H1 (cell line): ENCODE results near the gene MBP. TPM values are rescaled to one million over a fixed set of nuclear protein-coding genes. Genes with fewer than 3 reads are reported as not detected.

Experiments
- CTCF ChIA-PET: fragments of 300-600 bp; sonication (Branson Sonifier 250); formaldehyde crosslinking; loops from one replicate; lab custom pipeline; 2021; ENCODE audit not compliant: partially characterized antibody; lab: Charles Lee
- POLR2A ChIA-PET: fragments of 300-600 bp; sonication (Branson Sonifier 250); formaldehyde crosslinking; loops from one replicate; lab custom pipeline; 2021; ENCODE audit warnings: inconsistent platforms; ENCODE audit not compliant: partially characterized antibody; lab: Charles Lee
- DNase-seq, 2 experiments: peaks; one replicate each; pipeline versions ENCODE4 v3.0.0 to v3.0.0-alpha.2; 2010 to 2022; ENCODE audit warnings: low spot score in 2 of 2, low read depth in 1 of 2, mixed read lengths in 1 of 2
- FAIRE-seq: peaks from 2 replicates; lab custom pipeline; 2011; peaks lifted over from hg19 to GRCh38; lab: Jason Lieb, UNC
- H2AFZ ChIP-seq: 2 replicates; pipeline ENCODE4 v1.8.1; 2012; ENCODE audit warnings: low read length, inconsistent platforms
- H2AK5ac ChIP-seq: 2 replicates; pipeline ENCODE4 v1.6.1; 2013; ENCODE audit warnings: low read depth, low read length
- H2BK120ac ChIP-seq: replicated peaks from 2 replicates; pipeline ENCODE3; 2013; ENCODE audit warnings: low read depth, low read length, inconsistent platforms
- H2BK12ac ChIP-seq: 2 replicates; pipeline ENCODE4 v1.6.1; 2013; ENCODE audit warnings: low read depth, low read length
- H2BK15ac ChIP-seq: 2 replicates; pipeline ENCODE4 v1.6.1; 2013; ENCODE audit warnings: low read length
- H2BK20ac ChIP-seq: 2 replicates; pipeline ENCODE4 v1.6.1; 2013; ENCODE audit warnings: low read length
- H2BK5ac ChIP-seq: 2 replicates; pipeline ENCODE4 v1.6.1; 2013; ENCODE audit warnings: low read depth, low read length
- H3K14ac ChIP-seq: 2 replicates; pipeline ENCODE4 v1.6.1; 2013; ENCODE audit warnings: inconsistent platforms; ENCODE audit not compliant: insufficient read length
- H3K18ac ChIP-seq: 2 replicates; pipeline ENCODE4 v1.6.1; 2013; ENCODE audit warnings: low read length; ENCODE audit errors: extremely low read depth
- H3K23ac ChIP-seq: 2 replicates; pipeline ENCODE4 v1.6.1; 2013; ENCODE audit warnings: inconsistent platforms; ENCODE audit not compliant: insufficient read length
- H3K23me2 ChIP-seq: 2 replicates; pipeline ENCODE4 v1.6.1; 2013; ENCODE audit warnings: low read depth, low read length
- H3K27ac ChIP-seq: 2 replicates; pipeline ENCODE4 v1.6.1; 2011; ENCODE audit warnings: low read depth, low read length, inconsistent platforms
- H3K27me3 ChIP-seq, 4 experiments: replicated peaks in 1 of 4; 1 replicate in 1 of 4; 2 replicates in 3 of 4; pipeline versions ENCODE4 v1.6.1 to v1.8.1; 2011 to 2013; ENCODE audit warnings: low read length in 3 of 4, mild to moderate bottlenecking in 3 of 4, inconsistent platforms in 2 of 4, mixed read lengths in 2 of 4, moderate library complexity in 1 of 4; ENCODE audit not compliant: control insufficient read depth in 3 of 4, insufficient read depth in 3 of 4; ENCODE audit errors: extremely low read depth in 1 of 4
- H3K36me3 ChIP-seq, 4 experiments: 2 replicates each; pipeline versions ENCODE4 v1.6.1 to v1.8.1; 2011 to 2013; ENCODE audit warnings: mild to moderate bottlenecking in 4 of 4, low read length in 3 of 4, moderate library complexity in 2 of 4, control low read depth in 1 of 4, inconsistent platforms in 1 of 4; ENCODE audit not compliant: insufficient read depth in 4 of 4, control insufficient read depth in 2 of 4
- H3K4ac ChIP-seq: replicated peaks from 2 replicates; pipeline ENCODE3; 2013; ENCODE audit warnings: low read length, low read depth, mixed read lengths, inconsistent platforms; ENCODE audit not compliant: insufficient read length
- H3K4me1 ChIP-seq, 4 experiments: replicated peaks in 1 of 4; 1 replicate in 1 of 4; 2 replicates in 3 of 4; pipeline versions ENCODE4 v1.6.1 to v1.8.1; 2011 to 2013; ENCODE audit warnings: low read length in 3 of 4, inconsistent platforms in 2 of 4, mixed read lengths in 1 of 4; ENCODE audit not compliant: insufficient read depth in 4 of 4, control insufficient read depth in 3 of 4
- H3K4me2 ChIP-seq, 2 experiments: 2 replicates each; pipeline versions ENCODE4 v1.6.1 to v1.8.1; 2011 to 2013; ENCODE audit warnings: low read depth in 2 of 2, low read length in 2 of 2, control low read depth in 1 of 2, inconsistent platforms in 1 of 2, mild to moderate bottlenecking in 1 of 2; ENCODE audit not compliant: insufficient read depth in 1 of 2
- H3K4me3 ChIP-seq, 4 experiments: fragments of 200-600, 300-600 bp in 1 of 4; sonication (generic), shearing (Covaris generic), sonication (Bioruptor Twin) in 1 of 4; 2 replicates each; pipeline versions ENCODE4 v1.5.1 to v1.8.1; 2011 to 2016; ENCODE audit warnings: low read length in 4 of 4, low read depth in 3 of 4, control low read depth in 2 of 4, inconsistent platforms in 2 of 4, mild to moderate bottlenecking in 2 of 4, mixed read lengths in 1 of 4, moderate library complexity in 1 of 4; ENCODE audit not compliant: insufficient read depth in 2 of 4; ENCODE audit errors: extremely low read depth in 1 of 4
- H3K56ac ChIP-seq: replicated peaks from 2 replicates; pipeline ENCODE3; 2013; ENCODE audit warnings: low read depth, mild to moderate bottlenecking, mixed read lengths, low read length, inconsistent platforms; ENCODE audit not compliant: insufficient read length
- H3K79me1 ChIP-seq: 2 replicates; pipeline ENCODE4 v1.6.1; 2013; ENCODE audit warnings: low read depth, low read length, control low read depth
- H3K79me2 ChIP-seq, 2 experiments: 2 replicates each; pipeline versions ENCODE4 v1.6.1 to v1.8.1; 2012 to 2013; ENCODE audit warnings: low read length in 2 of 2, mild to moderate bottlenecking in 2 of 2, inconsistent platforms in 1 of 2; ENCODE audit not compliant: insufficient read depth in 2 of 2, control insufficient read depth in 1 of 2
- H3K9ac ChIP-seq, 4 experiments: replicated peaks in 1 of 4; 1 replicate in 1 of 4; 2 replicates in 3 of 4; pipeline versions ENCODE4 v1.6.1 to v1.8.1; 2011 to 2013; ENCODE audit warnings: low read depth in 3 of 4, low read length in 3 of 4, control low read depth in 2 of 4, mild to moderate bottlenecking in 2 of 4, moderate library complexity in 2 of 4, inconsistent platforms in 1 of 4; ENCODE audit errors: extremely low read depth in 1 of 4
- H3K9me3 ChIP-seq, 2 experiments: 2 replicates each; pipeline versions ENCODE4 v1.6.1 to v1.8.1; 2012 to 2013; ENCODE audit warnings: mild to moderate bottlenecking in 2 of 2, moderate library complexity in 2 of 2, control low read depth in 1 of 2, inconsistent platforms in 1 of 2, low read depth in 1 of 2, low read length in 1 of 2, mixed read lengths in 1 of 2; ENCODE audit not compliant: insufficient read depth in 2 of 2
- H4K20me1 ChIP-seq, 2 experiments: replicated peaks in 1 of 2; 2 replicates each; pipeline versions ENCODE3 to v1.8.1; 2011 to 2013; ENCODE audit warnings: inconsistent platforms in 2 of 2, low read length in 2 of 2, mild to moderate bottlenecking in 1 of 2; ENCODE audit not compliant: insufficient read depth in 2 of 2, control insufficient read depth in 1 of 2
- H4K5ac ChIP-seq: 2 replicates; pipeline ENCODE4 v1.6.1; 2013; ENCODE audit warnings: low read length, low read depth, mixed read lengths, inconsistent platforms; ENCODE audit not compliant: insufficient read length
- H4K8ac ChIP-seq: 2 replicates; pipeline ENCODE4 v1.8.0; 2013; ENCODE audit warnings: mild to moderate bottlenecking, moderate library complexity, low read length, inconsistent platforms; ENCODE audit not compliant: insufficient read depth; ENCODE audit errors: extremely low read depth
- H4K91ac ChIP-seq: replicated peaks from 2 replicates; pipeline ENCODE3; 2013; ENCODE audit warnings: low read length, mixed read lengths, inconsistent platforms; ENCODE audit not compliant: insufficient read length
- MAFK ChIP-seq: IDR thresholded peaks from 2 replicates; pipeline ENCODE4 v1.6.1; 2012; ENCODE audit warnings: low read depth, mild to moderate bottlenecking, improper control_type of control experiment, low read length
- POLR2A ChIP-seq, 2 experiments: IDR thresholded peaks; 1 replicate in 1 of 2; 2 replicates in 1 of 2; pipeline ENCODE4 v1.6.1; 2011; ENCODE audit warnings: low read depth in 2 of 2, low read length in 2 of 2, mild to moderate bottlenecking in 2 of 2; ENCODE audit errors: control extremely low read depth in 1 of 2
- SUZ12 ChIP-seq: fragments of 200-600 bp; sonication (generic); IDR thresholded peaks from 2 replicates; pipeline ENCODE4 v1.6.1; 2012; ENCODE audit warnings: mild to moderate bottlenecking, inconsistent platforms, low read length, moderate library complexity, mixed read lengths
- WGBS, 2 experiments: shearing (Covaris generic) in 1 of 2; methylation state at CpG; one replicate each; pipeline versions ENCODE4 v1.1.6 to v1.1.7; 2013 to 2015; ENCODE audit warnings: low lambda C conversion rate in 2 of 2, mixed read lengths in 2 of 2, inconsistent platforms in 1 of 2, low coverage in 1 of 2, missing lambda C conversion rate in 1 of 2; ENCODE audit not compliant: insufficient replicate concordance in 2 of 2, insufficient coverage in 1 of 2, insufficient read length in 1 of 2; ENCODE audit errors: extremely low coverage in 1 of 2, missing lambda C conversion rate in 1 of 2; 5-methylcytosine and 5-hydroxymethylcytosine counted together
- polyA plus RNA-seq, 7 experiments: library from polyadenylated mRNA; depleted of rRNA in 3 of 7; stranded (reverse) in 5 of 7; unstranded in 2 of 7; fragments of >200 nt in 5 of 7; fragments of 200-250 nt in 2 of 7; gene quantifications; 1 replicate in 5 of 7; 2 replicates in 1 of 7; 4 replicates in 1 of 7; pipeline versions ENCODE4 v1.2.1 to v1.2.3, GENCODE V29; 2011 to 2013; ENCODE audit warnings: missing spikeins in 2 of 7, mixed read lengths in 2 of 7
- total RNA-seq: library from RNA; stranded (reverse); fragmentation: NEBNext Ultra II Directional; extraction: Animal tissue kit (Norgen Biotek cat#: 25700); gene quantifications from 2 replicates; pipeline ENCODE4 v1.2.1, GENCODE V29; 2021

MBP gene
- total and polyA plus RNA-seq, 2 of the 8 experiments (the other 6 are each of a cell fraction or from before 2014, with no cell fraction given), result 7.7 to 19.2 TPM

GRCh38 chr18:77054288-77054605, 78.3 kb downstream of the MBP start:
- H4K5ac ChIP-seq, result no peak overlapping the region
- no peak overlapping the region for H2BK5ac ChIP-seq
- no peak overlapping the region for H2AFZ ChIP-seq
- WGBS, 2 experiments, result 93% methylated on average over 6 of the region's 6 CpGs; no CpG with 5 or more reads in 1 of the 2 experiments
- no peak overlapping the region for H3K9ac ChIP-seq
- no peak overlapping the region for H3K27ac ChIP-seq
- H3K14ac ChIP-seq, result no peak overlapping the region
- H3K4me1 ChIP-seq, result peaks cover 15 to 32% (median 21%) of the 10 kb centered on the region in 4 experiments
- H2BK20ac ChIP-seq, result no peak overlapping the region
- CTCF ChIA-PET, result interaction anchor here (0.6 to 4.3 kb wide), 17 partner anchors 8 to 158 kb away, joined by 3 to 27 read pairs (median 4); no protein-coding TSS in a partner anchor
- H3K56ac ChIP-seq, result no peak overlapping the region
- H2BK15ac ChIP-seq, result no peak overlapping the region; the same call in 1 of the 2 replicates
- H3K4me3 ChIP-seq, result no peak overlapping the region
- DNase-seq, result no peak
- no peak overlapping the region for H3K4me2 ChIP-seq
- H3K4ac ChIP-seq, result no peak overlapping the region
- H3K27me3 ChIP-seq, result no peaks in the 10 kb centered on the region
- H2BK120ac ChIP-seq, result no peak overlapping the region
- no peaks in the 10 kb centered on the region for H4K20me1 ChIP-seq
- POLR2A ChIA-PET, result interaction anchor here (0.8 kb wide), 1 partner anchor 62 kb away, joined by 3 read pairs; no protein-coding TSS in a partner anchor
- TF ChIP-seq POLR2A (IDR thresholded peaks at IDR 0.05; ENCODE audit: control extremely low read depth in 1 of 2, low read depth in 2 of 2, low read length in 2 of 2), result no peak
- TF ChIP-seq SUZ12, result no peak
- no peak for TF ChIP-seq MAFK
- H4K8ac ChIP-seq, result no peak overlapping the region
- FAIRE-seq, result no peak
- no peaks in the 10 kb centered on the region for H3K79me2 ChIP-seq
- H3K36me3 ChIP-seq, result no peaks in the 10 kb centered on the region
- peak overlapping the region; percentile 19; the same call in 1 of the 2 replicates for H3K18ac ChIP-seq
- no peak overlapping the region for H2BK12ac ChIP-seq
- H3K9me3 ChIP-seq, result no peaks in the 10 kb centered on the region
- H3K79me1 ChIP-seq, result no peaks in the 10 kb centered on the region; the same call in 1 of the 2 replicates
- H3K23ac ChIP-seq, result no peak overlapping the region
- peaks cover 2% of the 10 kb centered on the region; the same call in 1 of the 2 replicates for H3K23me2 ChIP-seq
- H4K91ac ChIP-seq, result no peak overlapping the region
- no peak overlapping the region for H2AK5ac ChIP-seq
